Keratinocyte (primary cell): ENCODE measurements around the gene BUD23.

Experiments
- CTCF ChIP-seq, 3 experiments: IDR thresholded peaks in 1 of 3; conservative IDR thresholded peaks in 1 of 3; optimal IDR thresholded peaks in 1 of 3; 2 replicates in 2 of 3; 3 replicates in 1 of 3; pipeline versions ENCODE3 to v1.5.1; 2011; ENCODE audit warnings: low read length in 3 of 3, mild to moderate bottlenecking in 3 of 3, moderate library complexity in 2 of 3, control low read depth in 1 of 3, inconsistent platforms in 1 of 3; ENCODE audit not compliant: insufficient read depth in 2 of 3; ENCODE audit errors: extremely low read depth in 1 of 3
- EZH2 ChIP-seq: IDR thresholded peaks from one replicate; pipeline ENCODE4 v1.6.1; 2012; ENCODE audit warnings: inconsistent platforms, mild to moderate bottlenecking, low read length, moderate library complexity

- no peak for TF ChIP-seq CTCF (optimal IDR thresholded peaks at IDR 0.05 in 1 of 3, IDR thresholded peaks at IDR 0.05 in 1 of 3, conservative IDR thresholded peaks at IDR 0.05 in 1 of 3; ENCODE audit: extremely low read depth in 1 of 3, insufficient read depth in 2 of 3, low read length in 3 of 3)
- TF ChIP-seq EZH2: no peak
Measured at GRCh38 chr7:73718438-73718881, 35.1 kb downstream of the BUD23 start.
